GM21529 (cell line): ENCODE results near the gene NPIPA5.
"Not testable (repeated sequence)": the region's sequence is repeated elsewhere in the genome, so short reads cannot be mapped to it uniquely, and the experiment has no call there.

ENCODE experiments used
- ATAC-seq: cut with Tn5 transposase; IDR thresholded peaks from one replicate; pipeline ENCODE4 v1.9.1; 2021; ENCODE audit not compliant: unreplicated experiment

NPIPA5 gene

GRCh38 chr16:15378194-15378593 is at the start of gene NPIPA5:
Gene NPIPA5, minus strand, starts transcription at chr16:15378294. Its CDS starts 0 bp downstream, at chr16:15378294.
- ATAC-seq = not testable (repeated sequence)

- no peak for ATAC-seq
Measured at GRCh38 chr16:15427648-15428239, 49.6 kb upstream of the NPIPA5 start.

GRCh38 chr16:15426796-15427195 is 48.7 kb upstream of the NPIPA5 start:
- no peak for ATAC-seq

- ATAC-seq = no peak
Measured at GRCh38 chr16:15425861-15426260, 47.8 kb upstream of the NPIPA5 start.

GRCh38 chr16:15422222-15422621 is 44.1 kb upstream of the NPIPA5 start:
- ATAC-seq = no peak

GRCh38 chr16:15421696-15422095 is 43.6 kb upstream of the NPIPA5 start:
- not testable (repeated sequence) for ATAC-seq

- ATAC-seq = no peak
Measured at GRCh38 chr16:15418206-15418605, 40.1 kb upstream of the NPIPA5 start.

- ATAC-seq = no peak
Measured at GRCh38 chr16:15417197-15417596, 39.1 kb upstream of the NPIPA5 start.

- no peak for ATAC-seq
Measured at GRCh38 chr16:15415511-15415985, 37.5 kb upstream of the NPIPA5 start.

GRCh38 chr16:15409476-15409875 is 31.4 kb upstream of the NPIPA5 start:
- ATAC-seq = not testable (repeated sequence)

- not testable (repeated sequence) for ATAC-seq
Measured at GRCh38 chr16:15407756-15408155, 29.7 kb upstream of the NPIPA5 start.

- no peak for ATAC-seq
Measured at GRCh38 chr16:15404792-15405191, 26.7 kb upstream of the NPIPA5 start.

GRCh38 chr16:15404091-15404490 is 26.0 kb upstream of the NPIPA5 start:
- ATAC-seq = not testable (repeated sequence)

- no peak for ATAC-seq
Measured at GRCh38 chr16:15403392-15403995, 25.4 kb upstream of the NPIPA5 start.

GRCh38 chr16:15401972-15402371 is 23.9 kb upstream of the NPIPA5 start:
- ATAC-seq = no peak

GRCh38 chr16:15400314-15400713 is 22.2 kb upstream of the NPIPA5 start:
- not testable (repeated sequence) for ATAC-seq

GRCh38 chr16:15399317-15399716 is 21.2 kb upstream of the NPIPA5 start:
- no peak for ATAC-seq

GRCh38 chr16:15398618-15399316 is 20.7 kb upstream of the NPIPA5 start:
- no peak for ATAC-seq

GRCh38 chr16:15396948-15397594 is 19.0 kb upstream of the NPIPA5 start:
- ATAC-seq = no peak

GRCh38 chr16:15396509-15396829 is 18.4 kb upstream of the NPIPA5 start:
- ATAC-seq = not testable (repeated sequence)

GRCh38 chr16:15395631-15396508 is 17.8 kb upstream of the NPIPA5 start, which contains the start of gene MPV17L:
Gene MPV17L, plus strand, starts transcription at chr16:15395754. Its CDS starts 144 bp downstream, at chr16:15395898.
- ATAC-seq = not testable (repeated sequence)
